PC-3 (cell line): ENCODE results near the gene SERINC4. TPM values are rescaled to one million over a fixed set of nuclear protein-coding genes. Genes with fewer than 3 reads are reported as not detected.
"Not testable (repeated sequence)": the region's sequence is repeated elsewhere in the genome, so short reads cannot be mapped to it uniquely, and the experiment has no call there.

Source experiments
- ATAC-seq: fragments of 200-7000 bp; cut with Tn5 transposase; 2 replicates; pipeline ENCODE4 v1.9.1; 2020; ENCODE audit warnings: mild to moderate bottlenecking, moderate library complexity
- BruUV-seq: library from RNA; stranded (reverse); fragments of 400-500 nt; replicated peaks from 2 replicates; lab custom pipeline; 2021; lab: Mats Ljungman, UMichigan
- CTCF ChIA-PET: fragments of 300-600 bp; sonication (Branson Sonifier 250); formaldehyde crosslinking; loops from one replicate; lab custom pipeline; 2022; ENCODE audit warnings: antibody characterized with exemption; lab: Charles Lee
- POLR2A ChIA-PET: fragments of 300-600 bp; sonication (Branson Sonifier 250); formaldehyde crosslinking; loops from one replicate; lab custom pipeline; 2022; ENCODE audit warnings: antibody characterized with exemption; ENCODE audit not compliant: unreplicated experiment; lab: Charles Lee
- DNase-seq: peaks from one replicate; pipeline ENCODE4 v3.0.0-alpha.2; 2015
- H2AFZ ChIP-seq: fragments of 300-600 bp; sonication (generic); 2 replicates; pipeline ENCODE4 v1.6.0; 2016; ENCODE audit warnings: antibody characterized with exemption, low read length
- H3F3A ChIP-seq: fragments of 300-600 bp; sonication (generic); one replicate; pipeline ENCODE4 v1.6.0; 2017; ENCODE audit warnings: antibody characterized with exemption, low read length, control low read depth, mild to moderate bottlenecking; ENCODE audit not compliant: unreplicated experiment
- H3K27ac ChIP-seq: fragments of 300-600 bp; sonication (generic); 2 replicates; pipeline ENCODE4 v1.5.1; 2016; ENCODE audit warnings: mild to moderate bottlenecking, low read length
- H3K27me3 ChIP-seq: fragments of 300-600 bp; sonication (generic); 2 replicates; pipeline ENCODE4 v1.6.1; 2016; ENCODE audit warnings: low read length, mixed read lengths
- H3K36me3 ChIP-seq: fragments of 300-600 bp; sonication (generic); 2 replicates; pipeline ENCODE4 v1.6.1; 2016; ENCODE audit warnings: low read depth, mixed run types, low read length, mixed read lengths
- H3K4me1 ChIP-seq: fragments of 300-600 bp; sonication (generic); 2 replicates; pipeline ENCODE4 v1.5.1; 2016; ENCODE audit warnings: low read length; ENCODE audit not compliant: insufficient read depth
- H3K4me2 ChIP-seq: fragments of 300-600 bp; sonication (generic); 2 replicates; pipeline ENCODE4 v1.6.0; 2016; ENCODE audit warnings: low read length
- H3K4me3 ChIP-seq: fragments of 300-600 bp; sonication (generic); 2 replicates; pipeline ENCODE4 v1.5.1; 2016; ENCODE audit warnings: mild to moderate bottlenecking, low read length, mixed read lengths
- H3K79me2 ChIP-seq: fragments of 300-600 bp; sonication (generic); 2 replicates; pipeline ENCODE4 v1.6.1; 2017; ENCODE audit warnings: low read length, mixed read lengths
- H3K9ac ChIP-seq: fragments of 300-600 bp; sonication (generic); 2 replicates; pipeline ENCODE4 v1.6.0; 2016; ENCODE audit warnings: mild to moderate bottlenecking, low read length
- H3K9me2 ChIP-seq: fragments of 300-600 bp; sonication (generic); replicated peaks from 2 replicates; pipeline ENCODE4 v1.6.1; 2016; ENCODE audit warnings: mixed run types, low read length, mixed read lengths
- H3K9me3 ChIP-seq: fragments of 300-600 bp; sonication (generic); 2 replicates; pipeline ENCODE4 v1.6.1; 2016; ENCODE audit warnings: low read length, mixed read lengths
- H4K20me1 ChIP-seq: fragments of 300-600 bp; sonication (generic); 2 replicates; pipeline ENCODE4 v1.6.1; 2016; ENCODE audit warnings: low read length, mixed read lengths
- CTCF ChIP-seq: fragments of 300-600 bp; sonication (generic); conservative IDR thresholded peaks from 2 replicates; pipeline ENCODE4 v1.5.1; 2017; ENCODE audit warnings: antibody characterized with exemption, low read depth, mild to moderate bottlenecking, low read length
- EZH2 ChIP-seq: fragments of 300-600 bp; sonication (generic); IDR thresholded peaks from one replicate; pipeline ENCODE4 v1.6.1; 2017; ENCODE audit warnings: antibody characterized with exemption, mild to moderate bottlenecking, low read length; ENCODE audit not compliant: unreplicated experiment
- EZH2phosphoT487 ChIP-seq: fragments of 300-600 bp; sonication (generic); IDR thresholded peaks from 2 replicates; pipeline ENCODE4 v1.6.1; 2018; ENCODE audit warnings: mild to moderate bottlenecking, antibody characterized with exemption, low read length, borderline replicate concordance
- intact Hi-C: fragments of 100-400 bp; cut with micrococcal nuclease; formaldehyde crosslinking; loops from 2 replicates; pipeline ENCODE4 v1.9.0; 2023
- total RNA-seq: library from RNA; depleted of rRNA; stranded (reverse); fragments of >200 nt; gene quantifications from 2 replicates; pipeline ENCODE4 v1.2.3, GENCODE V29; 2014

SERINC4 gene
- total RNA-seq, 1 experiment from 2014 or later: not detected

GRCh38 chr15:43749690-43750345, 50.2 kb downstream of the SERINC4 start:
- H3K27me3 ChIP-seq: no peaks in the 10 kb centered on the region
- ATAC-seq (no peak), DNase-seq (no peak)
- peaks cover 16% of the 10 kb centered on the region for H3K4me1 ChIP-seq
- no peak overlapping the region for H2AFZ ChIP-seq
- no peak overlapping the region for H3K9ac ChIP-seq
- CTCF ChIA-PET: no interaction called here
- peak overlapping the region; percentile 36 for H3K4me2 ChIP-seq
- no peaks in the 10 kb centered on the region for H3K9me2 ChIP-seq
- no peak overlapping the region; the same call in 1 of the 2 replicates for H3K4me3 ChIP-seq
- BruUV-seq: no TSS peak
- H4K20me1 ChIP-seq: peaks cover 74% of the 10 kb centered on the region
- H3K27ac ChIP-seq: no peak overlapping the region
- POLR2A ChIA-PET: no interaction called here
- H3F3A ChIP-seq: no peaks in the 10 kb centered on the region
- intact Hi-C loops: no loop called here
- no peak for TF ChIP-seq EZH2
- no peak for TF ChIP-seq CTCF
- TF ChIP-seq EZH2phosphoT487: no peak
- H3K9me3 ChIP-seq: no peaks in the 10 kb centered on the region
- H3K79me2 ChIP-seq: peaks cover 86% of the 10 kb centered on the region
- peaks cover 35% of the 10 kb centered on the region for H3K36me3 ChIP-seq

GRCh38 chr15:43748376-43748775, 51.6 kb downstream of the SERINC4 start:
- CTCF ChIA-PET: no interaction called here
- no peak for ATAC-seq
- TF ChIP-seq EZH2 (no peak), EZH2phosphoT487 (no peak), CTCF (no peak)
- peaks cover 22% of the 10 kb centered on the region for H3K36me3 ChIP-seq
- H3K4me1 ChIP-seq: peaks cover 16% of the 10 kb centered on the region
- H3K27me3 ChIP-seq: no peaks in the 10 kb centered on the region
- POLR2A ChIA-PET: no interaction called here
- H3K9me3 ChIP-seq: no peaks in the 10 kb centered on the region
- peak overlapping the region; percentile 81 for H3K4me3 ChIP-seq
- intact Hi-C loops: no loop called here
- peaks cover 62% of the 10 kb centered on the region for H4K20me1 ChIP-seq
- H3K79me2 ChIP-seq: peaks cover 72% of the 10 kb centered on the region
- no peak overlapping the region for H2AFZ ChIP-seq
- DNase-seq: peak; percentile 19
- no peaks in the 10 kb centered on the region for H3F3A ChIP-seq
- no peak overlapping the region for H3K9ac ChIP-seq
- no peaks in the 10 kb centered on the region for H3K9me2 ChIP-seq
- peak overlapping the region; percentile 83 for H3K4me2 ChIP-seq
- BruUV-seq: no TSS peak
- H3K27ac ChIP-seq: no peak overlapping the region

- DNase-seq (peak; percentile 29), ATAC-seq (peak; percentile 21)
- Histone ChIP-seq H3K4me1 (peaks cover 16% of the 10 kb centered on the region), H3K4me3 (peak overlapping the region; percentile 81), H3K27ac (peak overlapping the region; percentile 72), H3K4me2 (peak overlapping the region; percentile 83), H3K9ac (peak overlapping the region; percentile 98), H3K79me2 (peaks cover 57% of the 10 kb centered on the region), H2AFZ (peak overlapping the region; percentile 72; the same call in 1 of the 2 replicates), H4K20me1 (peaks cover 47% of the 10 kb centered on the region)
- H3K27me3 ChIP-seq, POLR2A ChIA-PET, H3K9me3 ChIP-seq, H3F3A ChIP-seq, CTCF ChIA-PET, H3K9me2 ChIP-seq, H3K36me3 ChIP-seq: not testable (repeated sequence)
- BruUV-seq: TSS peak; percentile 57
- intact Hi-C loops: loop anchor here (1.0 kb wide), 1 partner anchor 28 kb away; no protein-coding TSS in a partner anchor
Measured at GRCh38 chr15:43746903-43747309, 53.1 kb downstream of the SERINC4 start.

GRCh38 chr15:43746245-43746902, 53.6 kb downstream of the SERINC4 start, which contains the start of gene PDIA3:
Gene PDIA3 (plus strand): TSS chr15:43746438. CDS start chr15:43746540, 102 bp downstream.
- POLR2A ChIA-PET, H3K36me3 ChIP-seq, H3F3A ChIP-seq, H3K9me3 ChIP-seq, CTCF ChIA-PET, H3K27me3 ChIP-seq, BruUV-seq, H3K9me2 ChIP-seq: not testable (repeated sequence)
- intact Hi-C loops: loop anchor here (1.0 kb wide), 1 partner anchor 29 kb away; no protein-coding TSS in a partner anchor
- DNase-seq (peak; percentile 91), ATAC-seq (peak; percentile 96)
- Histone ChIP-seq H3K27ac (peak within 1 kb of the TSS; percentile 72), H3K79me2 (peaks cover 52% of the 10 kb centered on the region), H3K4me3 (peak within 1 kb of the TSS; percentile 81), H3K4me1 (peaks cover 16% of the 10 kb centered on the region), H2AFZ (peak within 1 kb of the TSS; percentile 72), H3K9ac (peak within 1 kb of the TSS; percentile 98), H4K20me1 (peaks cover 42% of the 10 kb centered on the region), H3K4me2 (peak within 1 kb of the TSS; percentile 83)
